Psoas muscle (tissue), 8 donors: ENCODE results near the gene PYGO2. TPM values are rescaled to one million over a fixed set of nuclear protein-coding genes. Genes with fewer than 3 reads are reported as not detected.

ENCODE experiments used
- ATAC-seq, 4 donors: fragments of 200-7000 bp; cut with Tn5 transposase; one replicate each; pipeline ENCODE4 v1.9.1; 2020; ENCODE audit warnings: moderate library complexity in 3 of 4, mild to moderate bottlenecking in 2 of 4
- DNase-seq, 2 donors: peaks; one replicate each; pipeline ENCODE4 v3.0.0-alpha.2; 2020
- H3K27ac ChIP-seq: fragments of 200-600 bp; one replicate; pipeline ENCODE4 v1.8.0; 2022
- H3K27me3 ChIP-seq, 3 donors: fragments of 200-600 bp in 1 of 3; one replicate each; pipeline versions ENCODE4 v1.6.1 to v1.8.0; 2013 to 2022; ENCODE audit warnings: low read length in 2 of 3, mild to moderate bottlenecking in 2 of 3, moderate library complexity in 1 of 3; ENCODE audit not compliant: insufficient read depth in 3 of 3
- H3K36me3 ChIP-seq, 2 donors: fragments of 200-600 bp in 1 of 2; one replicate each; pipeline versions ENCODE4 v1.6.1 to v1.8.0; 2013 to 2022; ENCODE audit warnings: low read depth in 1 of 2, mild to moderate bottlenecking in 1 of 2, moderate library complexity in 1 of 2; ENCODE audit not compliant: insufficient read depth in 1 of 2
- H3K4me1 ChIP-seq: fragments of 200-600 bp; one replicate; pipeline ENCODE4 v1.8.0; 2022
- H3K4me3 ChIP-seq: fragments of 200-600 bp; one replicate; pipeline ENCODE4 v1.8.0; 2022; ENCODE audit warnings: mild to moderate bottlenecking
- H3K9me3 ChIP-seq: fragments of 200-600 bp; one replicate; pipeline ENCODE4 v1.8.0; 2022
- WGBS, 3 donors: extraction: QIAGEN DNeasy Blood & Tissue Kit; methylation state at CpG; one replicate each; pipeline versions ENCODE4 v1.1.6 to v1.1.7; 2013; 5-methylcytosine and 5-hydroxymethylcytosine counted together
- intact Hi-C, 2 donors: fragments of 100-400 bp; cut with DNase I; formaldehyde crosslinking; loops; one replicate each; pipeline versions ENCODE4 v1.11.0 to v1.14.2; 2022
- polyA plus RNA-seq, 3 donors: library from polyadenylated mRNA; stranded (reverse); fragments of 200-250 nt; gene quantifications; one replicate each; pipeline ENCODE4 v1.2.3, GENCODE V29; 2013
- total RNA-seq, 4 donors: library from RNA; stranded (reverse); fragmentation: NEBNext Ultra II Directional in 2 of 4; extraction: Animal tissue kit (Norgen Biotek cat#: 25700) in 2 of 4; gene quantifications; one replicate each; pipeline versions ENCODE4 v1.2.1 to v1.2.4, GENCODE V29; 2021 to 2023
- TF ChIP-seq, protein P1 (sequence below): fragments of 200-600 bp; IDR thresholded peaks from one replicate; pipeline ENCODE4 v1.8.0; 2022; ENCODE audit warnings: antibody characterized with exemption
- donor health status: healthy with polysubstance abuse.
- donor health status: DM: no; HTN: no; CAD: no; lungs with moderate emphysema.
- donor health status: Bipolar disorder and iron deficiency.
- donor health status: healthy.
- donor health status: DM: yes; HTN: yes; CAD: no.
- donor health status: DM: no; HTN: no; CAD: no.
- donor health status: DM: no; HTN: no; CAD: no.
- donor health status: DM: yes; HTN: yes; CAD: no.

PYGO2 gene
- total and polyA plus RNA-seq, 7 donors = 13.1 to 24.0 (median 16.9) TPM

DNA sequence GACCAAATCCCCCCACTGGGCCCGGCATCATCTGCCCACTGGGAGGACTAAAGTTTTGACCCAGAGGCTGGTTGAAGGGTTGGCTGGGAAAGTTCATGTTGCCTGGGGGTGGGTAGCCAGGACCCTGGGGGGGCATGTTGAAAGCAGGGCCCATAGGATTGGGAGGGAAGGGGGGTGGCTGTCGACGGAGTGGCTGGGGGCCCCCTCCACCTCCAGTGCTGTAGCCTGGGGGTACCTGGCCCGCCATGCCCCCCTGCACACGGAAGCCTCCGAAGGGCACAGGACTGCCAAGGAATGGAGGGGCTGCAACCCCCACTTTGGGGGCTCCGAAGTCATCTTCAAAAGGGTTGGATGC is 2.2 kb downstream of the PYGO2 start:
- no peaks in the 10 kb centered on the region for H3K27me3 ChIP-seq
- H3K4me3 ChIP-seq = no peak overlapping the region
- WGBS, 3 donors = 88 to 90% (median 89%) methylated on average over 4 to 7 of the region's 7 CpGs
- intact Hi-C loops = no loop called here
- DNase-seq = peak; percentile 13 to 36
- no peak for ATAC-seq
- H3K27ac ChIP-seq = peak overlapping the region; percentile 88
- peaks cover 0 to 35% of the 10 kb centered on the region in 2 donors for H3K36me3 ChIP-seq
- no peaks in the 10 kb centered on the region for H3K9me3 ChIP-seq
- H3K4me1 ChIP-seq = peaks cover 38% of the 10 kb centered on the region
- TF ChIP-seq, protein P1, sequence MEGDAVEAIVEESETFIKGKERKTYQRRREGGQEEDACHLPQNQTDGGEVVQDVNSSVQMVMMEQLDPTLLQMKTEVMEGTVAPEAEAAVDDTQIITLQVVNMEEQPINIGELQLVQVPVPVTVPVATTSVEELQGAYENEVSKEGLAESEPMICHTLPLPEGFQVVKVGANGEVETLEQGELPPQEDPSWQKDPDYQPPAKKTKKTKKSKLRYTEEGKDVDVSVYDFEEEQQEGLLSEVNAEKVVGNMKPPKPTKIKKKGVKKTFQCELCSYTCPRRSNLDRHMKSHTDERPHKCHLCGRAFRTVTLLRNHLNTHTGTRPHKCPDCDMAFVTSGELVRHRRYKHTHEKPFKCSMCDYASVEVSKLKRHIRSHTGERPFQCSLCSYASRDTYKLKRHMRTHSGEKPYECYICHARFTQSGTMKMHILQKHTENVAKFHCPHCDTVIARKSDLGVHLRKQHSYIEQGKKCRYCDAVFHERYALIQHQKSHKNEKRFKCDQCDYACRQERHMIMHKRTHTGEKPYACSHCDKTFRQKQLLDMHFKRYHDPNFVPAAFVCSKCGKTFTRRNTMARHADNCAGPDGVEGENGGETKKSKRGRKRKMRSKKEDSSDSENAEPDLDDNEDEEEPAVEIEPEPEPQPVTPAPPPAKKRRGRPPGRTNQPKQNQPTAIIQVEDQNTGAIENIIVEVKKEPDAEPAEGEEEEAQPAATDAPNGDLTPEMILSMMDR = no peak

DNA sequence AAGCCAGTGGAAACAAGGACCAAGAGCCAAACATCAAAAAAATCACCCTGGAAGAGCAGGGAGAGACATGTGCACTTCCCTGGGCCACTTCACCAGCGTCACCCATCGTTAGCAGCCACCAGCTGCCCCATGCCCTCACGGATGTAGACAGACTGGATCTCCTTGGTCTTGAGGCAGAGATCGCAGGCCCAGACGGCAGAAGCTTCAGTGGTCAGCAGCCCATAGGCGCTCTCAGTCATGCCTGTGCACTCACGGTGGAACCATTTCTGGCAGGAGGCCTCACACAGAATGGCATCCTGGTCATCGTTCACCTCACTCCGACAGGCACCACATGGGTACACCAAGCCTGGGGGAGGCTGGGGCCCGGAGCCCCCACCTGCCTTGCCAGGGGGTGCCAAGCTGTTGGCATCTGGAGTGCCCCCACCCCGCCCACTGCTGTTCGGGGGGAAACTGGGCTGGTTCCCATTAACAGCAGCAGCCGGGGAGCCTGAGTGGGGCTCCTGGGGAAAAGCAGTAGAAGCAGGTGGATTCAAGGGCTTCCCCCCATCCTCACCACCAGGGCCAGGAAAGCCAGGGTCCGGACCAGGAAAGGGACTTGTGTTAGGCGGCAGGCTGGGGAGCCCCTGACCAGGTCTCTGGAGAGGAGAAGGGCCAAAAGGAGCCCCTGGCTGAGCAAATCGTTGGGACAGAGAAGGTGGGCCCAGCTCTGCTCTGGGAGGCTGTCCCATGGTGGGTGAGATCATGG is 2.7 kb downstream of the PYGO2 start:
- Histone ChIP-seq H3K4me3 (no peak overlapping the region), H3K4me1 (peaks cover 43% of the 10 kb centered on the region), H3K27ac (peak overlapping the region; percentile 88), H3K36me3 (peaks cover 0 to 30% of the 10 kb centered on the region in 2 donors), H3K9me3 (no peaks in the 10 kb centered on the region), H3K27me3 (no peaks in the 10 kb centered on the region)
- ATAC-seq = no peak
- DNase-seq = peak; percentile 15 to 16
- intact Hi-C loops = no loop called here
- 73 to 82% (median 77%) methylated on average over 15 to 16 of the region's 16 CpGs for WGBS, 3 donors
- TF ChIP-seq, protein P1 = no peak

DNA sequence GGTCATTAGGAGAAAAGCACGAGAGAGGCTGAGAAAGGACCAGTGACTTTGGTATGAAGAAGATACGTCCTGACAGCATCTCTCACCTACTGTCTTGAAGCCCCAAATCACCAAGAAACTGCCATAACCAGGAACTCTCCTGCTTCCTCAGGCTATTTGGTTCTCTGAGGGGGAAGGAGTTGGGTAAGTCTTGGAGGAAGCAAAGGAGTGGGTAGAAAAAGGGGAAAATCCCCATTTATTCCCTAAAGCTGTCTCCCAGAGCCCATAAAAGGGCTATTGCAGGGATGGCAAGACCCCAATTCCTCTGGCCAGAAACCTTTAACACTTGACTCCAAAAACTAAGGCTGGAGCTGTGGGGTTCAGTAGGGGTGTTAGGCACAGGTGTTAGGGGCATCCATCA is 3.5 kb downstream of the PYGO2 start:
- DNase-seq (no peak), ATAC-seq (no peak)
- Histone ChIP-seq H3K27ac (peak overlapping the region; percentile 88), H3K9me3 (no peaks in the 10 kb centered on the region), H3K27me3 (no peaks in the 10 kb centered on the region), H3K4me3 (no peak overlapping the region), H3K4me1 (peaks cover 50% of the 10 kb centered on the region), H3K36me3 (peaks cover 0 to 22% of the 10 kb centered on the region in 2 donors)
- WGBS, 3 donors = 73 to 86% (median 81%) methylated on average over 2 of the region's 2 CpGs
- TF ChIP-seq, protein P1 = no peak
- intact Hi-C loops = no loop called here

DNA sequence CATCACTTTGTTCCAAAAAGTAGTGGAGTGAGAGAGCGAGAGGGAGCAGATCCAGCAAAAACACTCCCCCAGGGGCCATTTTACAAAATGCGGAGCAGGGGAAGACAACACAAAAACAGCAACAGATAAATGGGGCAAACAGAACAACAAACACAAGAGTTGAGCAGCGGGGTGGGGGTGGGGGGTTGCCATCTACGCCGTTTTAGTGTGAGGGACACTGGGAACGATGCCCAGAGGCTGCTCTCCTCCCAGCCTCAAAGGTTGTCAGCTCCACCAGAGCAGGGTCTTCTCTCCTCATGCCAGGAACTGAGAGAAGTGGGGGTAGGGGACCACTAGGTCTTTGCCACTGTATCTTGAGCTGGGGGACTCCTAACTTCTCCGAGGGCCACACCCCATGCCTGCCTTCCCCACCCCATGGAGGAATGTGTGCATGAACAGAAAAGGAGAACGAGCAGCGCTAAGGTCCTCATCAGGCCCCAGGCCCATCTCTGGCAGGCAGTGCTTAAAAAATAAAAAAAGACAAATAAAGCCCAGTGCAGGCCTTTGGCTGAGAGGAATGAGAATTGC is 4.4 kb downstream of the PYGO2 start:
- ATAC-seq (no peak), DNase-seq (peak in 1 of 2 donors; percentile 9)
- Histone ChIP-seq H3K36me3 (peaks cover 0 to 19% of the 10 kb centered on the region in 2 donors), H3K27me3 (no peaks in the 10 kb centered on the region), H3K4me3 (peak overlapping the region; percentile 71), H3K9me3 (no peaks in the 10 kb centered on the region), H3K4me1 (peaks cover 50% of the 10 kb centered on the region), H3K27ac (peak overlapping the region; percentile 88)
- WGBS, 3 donors = 22 to 28% (median 25%) methylated on average over 9 of the region's 9 CpGs
- TF ChIP-seq, protein P1 = no peak
- intact Hi-C loops = no loop called here
